GM12892 (cell line): ENCODE results near the gene RNFT2.
"Not testable (repeated sequence)": the region's sequence is repeated elsewhere in the genome, so short reads cannot be mapped to it uniquely, and the experiment has no call there.

Experiments used
- DNase-seq: peaks from one replicate; pipeline ENCODE4 v3.0.0; 2011; ENCODE audit not compliant: insufficient read length
- FAIRE-seq: peaks from 2 replicates; lab custom pipeline; 2011; peaks lifted over from hg19 to GRCh38; lab: Jason Lieb, UNC
- POLR2A ChIP-seq: IDR thresholded peaks from 2 replicates; pipeline ENCODE4 v1.6.1; 2011; ENCODE audit warnings: low read depth, low read length, control low read depth
- POLR2AphosphoS5 ChIP-seq: IDR thresholded peaks from 2 replicates; pipeline ENCODE4 v1.6.1; 2011; ENCODE audit warnings: low read depth, low read length, control low read depth
- TAF1 ChIP-seq: IDR thresholded peaks from 2 replicates; pipeline ENCODE4 v1.6.1; 2011; ENCODE audit warnings: low read depth, mild to moderate bottlenecking, control low read depth, low read length, borderline replicate concordance

RNFT2 gene

GRCh38 chr12:116804051-116804450 is 65.9 kb downstream of the RNFT2 start:
- no peak for DNase-seq
- TF ChIP-seq TAF1 = no peak
- TF ChIP-seq POLR2AphosphoS5 = no peak
- TF ChIP-seq POLR2A = no peak
- FAIRE-seq = no peak

GRCh38 chr12:116806845-116807440 is 68.8 kb downstream of the RNFT2 start:
- FAIRE-seq (no peak), DNase-seq (no peak)
- no peak for TF ChIP-seq POLR2A
- TF ChIP-seq TAF1 = no peak

GRCh38 chr12:116807546-116807945 is 69.4 kb downstream of the RNFT2 start:
- DNase-seq = no peak
- no peak for FAIRE-seq
- no peak for TF ChIP-seq TAF1
- no peak for TF ChIP-seq POLR2A
- TF ChIP-seq POLR2AphosphoS5 = no peak

- TF ChIP-seq TAF1 (no peak), POLR2A (no peak), POLR2AphosphoS5 (no peak)
Measured at GRCh38 chr12:116808113-116809105, 70.3 kb downstream of the RNFT2 start.

GRCh38 chr12:116812238-116812637 is 74.1 kb downstream of the RNFT2 start:
- DNase-seq (no peak), FAIRE-seq (no peak)
- TF ChIP-seq TAF1 (no peak), POLR2AphosphoS5 (no peak), POLR2A (no peak)

More at GRCh38 chr12:116808113-116809105, 70.3 kb downstream of the RNFT2 start:
- DNase-seq = no peak
- no peak for FAIRE-seq

GRCh38 chr12:116813271-116814041 is 75.3 kb downstream of the RNFT2 start:
- TF ChIP-seq POLR2AphosphoS5 (no peak), POLR2A (no peak), TAF1 (no peak)
- FAIRE-seq = no peak
- no peak for DNase-seq

- not testable (repeated sequence) for DNase-seq, FAIRE-seq
Measured at GRCh38 chr12:116814766-116815165, 76.7 kb downstream of the RNFT2 start.

- no peak for DNase-seq
- no peak; the same call in 1 of the 2 replicates for TF ChIP-seq POLR2AphosphoS5
- TF ChIP-seq POLR2A = no peak
- TF ChIP-seq TAF1 = no peak
- FAIRE-seq = peak; percentile 75
Measured at GRCh38 chr12:116818341-116818856, 80.3 kb downstream of the RNFT2 start.

GRCh38 chr12:116818948-116819832 is 81.1 kb downstream of the RNFT2 start:
- FAIRE-seq = peak; percentile 97
- DNase-seq = peak; percentile 88
- TF ChIP-seq POLR2AphosphoS5 (0 out of 2 replicates have a peak, but pooled peaks have one; percentile 44), POLR2A (peak; percentile 82), TAF1 (no peak)

- DNase-seq = no peak
- FAIRE-seq = no peak
- TF ChIP-seq TAF1 (no peak), POLR2AphosphoS5 (no peak), POLR2A (no peak)
Measured at GRCh38 chr12:116820064-116820656, 82.0 kb downstream of the RNFT2 start.
